HEK293 (cell line): Measurements from ENCODE around the gene SERPINB6.

Source experiments
- CTCF ChIA-PET: fragments of 350-600 bp; formaldehyde crosslinking; extraction: SDS; loops from one replicate; lab custom pipeline; 2021; ENCODE audit warnings: antibody characterized with exemption; lab: Yijun Ruan, JAX
- POLR2A ChIA-PET: fragments of 300-600 bp; formaldehyde crosslinking; extraction: SDS; loops from one replicate; lab custom pipeline; 2020; ENCODE audit warnings: antibody characterized with exemption, inconsistent platforms; lab: Yijun Ruan, JAX
- H3K27ac ChIP-seq: fragments of 200-500 bp; sonication (Bioruptor generic); 2 replicates; pipeline ENCODE4 v1.5.1; 2014; ENCODE audit warnings: low read depth, low read length, control low read depth, inconsistent platforms; ENCODE audit errors: extremely low read depth
- H3K36me3 ChIP-seq, 2 experiments: fragments of 200-500 bp in 1 of 2; sonication (Bioruptor generic) in 1 of 2; 1 replicate in 1 of 2; 2 replicates in 1 of 2; pipeline ENCODE4 v1.5.1; 2014 to 2017; ENCODE audit warnings: inconsistent platforms in 2 of 2, low read length in 2 of 2; ENCODE audit not compliant: control insufficient read depth in 2 of 2, insufficient read depth in 1 of 2
- H3K4me1 ChIP-seq: fragments of 200-500 bp; sonication (Bioruptor generic); 2 replicates; pipeline ENCODE4 v1.5.1; 2014; ENCODE audit warnings: mild to moderate bottlenecking, low read length, inconsistent platforms; ENCODE audit not compliant: control insufficient read depth, insufficient read depth
- H3K4me3 ChIP-seq: 2 replicates; pipeline ENCODE4 v1.5.1; 2011; ENCODE audit warnings: low read depth, mild to moderate bottlenecking, control low read depth, low read length, moderate library complexity
- H3K9me3 ChIP-seq: fragments of 200-500 bp; sonication (Bioruptor generic); 2 replicates; pipeline ENCODE4 v1.5.1; 2014; ENCODE audit warnings: low read depth, low read length, inconsistent platforms; ENCODE audit not compliant: control insufficient read depth, insufficient read depth
- GLI4 ChIP-seq: fragments of 450-650 bp; formaldehyde crosslinking; IDR thresholded peaks from 2 replicates; pipeline ENCODE4 v1.5.1; 2016; ENCODE audit warnings: missing biosample characterization, missing genetic modification characterization
- GLIS1 ChIP-seq: fragments of 450-650 bp; formaldehyde crosslinking; IDR thresholded peaks from 2 replicates; pipeline ENCODE4 v1.5.1; 2016; ENCODE audit warnings: missing biosample characterization, missing genetic modification characterization
- MEIS1 ChIP-seq: sonication (generic); formaldehyde crosslinking; IDR thresholded peaks from 2 replicates; pipeline ENCODE4 v1.8.1; 2022; ENCODE audit warnings: missing genetic modification reagents, mild to moderate bottlenecking, borderline replicate concordance
- YY1 ChIP-seq: fragments of 450-650 bp; formaldehyde crosslinking; IDR thresholded peaks from 2 replicates; pipeline ENCODE4 v1.5.1; 2018; ENCODE audit warnings: missing biosample characterization, missing genetic modification characterization
- ZFP3 ChIP-seq: fragments of 450-650 bp; formaldehyde crosslinking; IDR thresholded peaks from 2 replicates; pipeline ENCODE4 v1.5.1; 2016; ENCODE audit warnings: low read depth, missing biosample characterization, missing genetic modification characterization
- ZFP69B ChIP-seq: fragments of 450-650 bp; formaldehyde crosslinking; IDR thresholded peaks from 2 replicates; pipeline ENCODE4 v1.5.1; 2016; ENCODE audit warnings: missing biosample characterization, missing genetic modification characterization
- ZNF10 ChIP-seq: fragments of 450-650 bp; formaldehyde crosslinking; IDR thresholded peaks from 2 replicates; pipeline ENCODE4 v1.5.1; 2017; ENCODE audit warnings: missing biosample characterization, missing genetic modification characterization
- ZNF112 ChIP-seq: fragments of 450-650 bp; formaldehyde crosslinking; IDR thresholded peaks from 2 replicates; pipeline ENCODE4 v1.5.0; 2017; ENCODE audit warnings: missing biosample characterization, missing genetic modification characterization
- ZNF121 ChIP-seq: fragments of 450-650 bp; formaldehyde crosslinking; IDR thresholded peaks from 2 replicates; pipeline ENCODE4 v1.5.1; 2016; ENCODE audit warnings: missing biosample characterization, missing genetic modification characterization
- ZNF174 ChIP-seq: fragments of 450-650 bp; formaldehyde crosslinking; IDR thresholded peaks from 2 replicates; pipeline ENCODE4 v1.5.0; 2017; ENCODE audit warnings: missing biosample characterization, mild to moderate bottlenecking, missing genetic modification characterization
- ZNF426 ChIP-seq: fragments of 450-650 bp; formaldehyde crosslinking; IDR thresholded peaks from 2 replicates; pipeline ENCODE4 v1.5.1; 2017; ENCODE audit warnings: missing biosample characterization, missing genetic modification characterization, mild to moderate bottlenecking, inconsistent platforms, moderate library complexity
- ZNF473 ChIP-seq: fragments of 450-650 bp; formaldehyde crosslinking; IDR thresholded peaks from 2 replicates; pipeline ENCODE4 v1.5.1; 2017; ENCODE audit warnings: missing biosample characterization, missing genetic modification characterization
- ZNF48 ChIP-seq: fragments of 450-650 bp; formaldehyde crosslinking; IDR thresholded peaks from 2 replicates; pipeline ENCODE4 v1.5.1; 2016; ENCODE audit warnings: missing biosample characterization, missing genetic modification characterization
- ZNF510 ChIP-seq: fragments of 450-650 bp; formaldehyde crosslinking; IDR thresholded peaks from 2 replicates; pipeline ENCODE4 v1.5.1; 2018; ENCODE audit warnings: mild to moderate bottlenecking, missing genetic modification characterization, missing biosample characterization; ENCODE audit not compliant: insufficient replicate concordance
- ZNF530 ChIP-seq: fragments of 450-650 bp; formaldehyde crosslinking; IDR thresholded peaks from 2 replicates; pipeline ENCODE4 v1.5.1; 2016; ENCODE audit warnings: low read depth, missing biosample characterization, missing genetic modification characterization
- ZNF558 ChIP-seq: fragments of 450-650 bp; formaldehyde crosslinking; IDR thresholded peaks from 2 replicates; pipeline ENCODE4 v1.5.1; 2016; ENCODE audit warnings: missing biosample characterization, missing genetic modification characterization
- ZNF596 ChIP-seq: fragments of 450-650 bp; IDR thresholded peaks from 2 replicates; pipeline ENCODE4 v1.5.0; 2018; ENCODE audit warnings: missing biosample characterization, mild to moderate bottlenecking, missing genetic modification characterization, moderate library complexity
- ZNF600 ChIP-seq: fragments of 450-650 bp; formaldehyde crosslinking; IDR thresholded peaks from 2 replicates; pipeline ENCODE4 v1.5.1; 2016; ENCODE audit warnings: missing biosample characterization, missing genetic modification characterization
- ZNF654 ChIP-seq: fragments of 450-650 bp; formaldehyde crosslinking; IDR thresholded peaks from 2 replicates; pipeline ENCODE4 v1.5.1; 2016; ENCODE audit warnings: low read depth, missing biosample characterization, missing genetic modification characterization
- ZNF660 ChIP-seq: fragments of 450-650 bp; IDR thresholded peaks from 2 replicates; pipeline ENCODE4 v1.5.1; 2018; ENCODE audit warnings: missing biosample characterization, mild to moderate bottlenecking, missing genetic modification characterization
- TF ChIP-seq, protein P1 (sequence below): fragments of 450-650 bp; formaldehyde crosslinking; IDR thresholded peaks from 2 replicates; pipeline ENCODE4 v1.5.1; 2016; ENCODE audit warnings: missing biosample characterization, missing genetic modification characterization
- TF ChIP-seq, protein P2 (sequence below): fragments of 450-650 bp; formaldehyde crosslinking; IDR thresholded peaks from 2 replicates; pipeline ENCODE4 v1.5.1; 2017; ENCODE audit warnings: missing biosample characterization, missing genetic modification characterization
- TF ChIP-seq, protein P3 (sequence below): fragments of 450-650 bp; formaldehyde crosslinking; IDR thresholded peaks from 2 replicates; pipeline ENCODE4 v1.5.1; 2016; ENCODE audit warnings: missing biosample characterization, missing genetic modification characterization
- TF ChIP-seq, protein P4 (sequence below): fragments of 450-650 bp; formaldehyde crosslinking; IDR thresholded peaks from 2 replicates; pipeline ENCODE4 v1.5.1; 2017; ENCODE audit warnings: missing biosample characterization, missing genetic modification characterization
- TF ChIP-seq, protein P5 (sequence below): fragments of 450-650 bp; formaldehyde crosslinking; IDR thresholded peaks from 2 replicates; pipeline ENCODE4 v1.5.1; 2016; ENCODE audit warnings: missing biosample characterization, missing genetic modification characterization
- TF ChIP-seq, protein P6 (sequence below): fragments of 450-650 bp; formaldehyde crosslinking; IDR thresholded peaks from 2 replicates; pipeline ENCODE4 v1.5.1; 2016; ENCODE audit warnings: missing biosample characterization, missing genetic modification characterization
- TF ChIP-seq, protein P7 (sequence below): IDR thresholded peaks from 2 replicates; pipeline ENCODE4 v1.6.1; 2011; ENCODE audit warnings: mild to moderate bottlenecking, low read depth, low read length, borderline replicate concordance

Gene SERPINB6

DNA sequence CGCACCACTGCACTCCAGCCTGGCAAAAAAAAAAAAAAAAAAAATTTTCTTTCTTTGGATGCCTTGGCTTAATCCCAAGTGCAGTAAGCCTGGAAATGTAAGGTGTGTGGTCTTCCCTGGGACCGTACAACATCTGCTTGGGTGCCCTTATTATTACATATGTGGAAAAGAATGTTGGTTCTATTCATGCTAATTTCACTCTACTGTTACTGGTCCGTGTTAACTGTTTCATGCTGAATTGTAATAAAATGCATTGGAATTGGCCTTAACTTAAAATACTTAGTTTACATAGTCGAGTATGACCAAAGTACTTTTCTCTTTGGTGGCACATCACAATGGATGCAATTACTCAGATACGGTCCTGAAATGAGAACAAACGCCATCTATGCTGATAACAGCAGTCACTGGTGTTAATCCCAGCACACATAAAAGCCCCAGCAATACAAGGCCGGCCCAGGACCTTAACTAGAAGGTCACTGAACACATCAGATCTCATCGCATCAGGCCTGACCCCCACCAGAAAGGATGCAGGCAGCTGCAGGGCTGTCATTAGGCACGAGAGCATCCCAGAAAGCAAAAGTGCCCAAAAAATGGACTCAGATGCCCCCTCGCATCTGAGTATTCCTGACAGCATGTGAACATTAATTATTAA lies 1.2 kb downstream of the SERPINB6 start (continued):
- TF ChIP-seq, protein P1, sequence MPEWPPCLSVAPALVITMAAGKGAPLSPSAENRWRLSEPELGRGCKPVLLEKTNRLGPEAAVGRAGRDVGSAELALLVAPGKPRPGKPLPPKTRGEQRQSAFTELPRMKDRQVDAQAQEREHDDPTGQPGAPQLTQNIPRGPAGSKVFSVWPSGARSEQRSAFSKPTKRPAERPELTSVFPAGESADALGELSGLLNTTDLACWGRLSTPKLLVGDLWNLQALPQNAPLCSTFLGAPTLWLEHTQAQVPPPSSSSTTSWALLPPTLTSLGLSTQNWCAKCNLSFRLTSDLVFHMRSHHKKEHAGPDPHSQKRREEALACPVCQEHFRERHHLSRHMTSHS (tag by site-specific recombination) = no peak
- TF ChIP-seq ZNF600 (tag by site-specific recombination) (peak; percentile 43; the same call in 1 of the 2 replicates), ZNF426 (tag by site-specific recombination) (no peak), ZNF48 (tag by site-specific recombination) (no peak), ZNF654 (tag by site-specific recombination) (peak; percentile 5; the same call in 1 of the 2 replicates), ZNF121 (tag by site-specific recombination) (no peak), ZNF473 (tag by site-specific recombination) (no peak), ZNF660 (tag by site-specific recombination) (no peak), ZFP3 (tag by site-specific recombination) (no peak)
- TF ChIP-seq, protein P2, sequence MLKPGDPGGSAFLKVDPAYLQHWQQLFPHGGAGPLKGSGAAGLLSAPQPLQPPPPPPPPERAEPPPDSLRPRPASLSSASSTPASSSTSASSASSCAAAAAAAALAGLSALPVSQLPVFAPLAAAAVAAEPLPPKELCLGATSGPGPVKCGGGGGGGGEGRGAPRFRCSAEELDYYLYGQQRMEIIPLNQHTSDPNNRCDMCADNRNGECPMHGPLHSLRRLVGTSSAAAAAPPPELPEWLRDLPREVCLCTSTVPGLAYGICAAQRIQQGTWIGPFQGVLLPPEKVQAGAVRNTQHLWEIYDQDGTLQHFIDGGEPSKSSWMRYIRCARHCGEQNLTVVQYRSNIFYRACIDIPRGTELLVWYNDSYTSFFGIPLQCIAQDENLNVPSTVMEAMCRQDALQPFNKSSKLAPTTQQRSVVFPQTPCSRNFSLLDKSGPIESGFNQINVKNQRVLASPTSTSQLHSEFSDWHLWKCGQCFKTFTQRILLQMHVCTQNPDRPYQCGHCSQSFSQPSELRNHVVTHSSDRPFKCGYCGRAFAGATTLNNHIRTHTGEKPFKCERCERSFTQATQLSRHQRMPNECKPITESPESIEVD (tag by site-specific recombination) = peak; percentile 31; the same call in 1 of the 2 replicates
- TF ChIP-seq, all 188 proteins: peak for 9

DNA sequence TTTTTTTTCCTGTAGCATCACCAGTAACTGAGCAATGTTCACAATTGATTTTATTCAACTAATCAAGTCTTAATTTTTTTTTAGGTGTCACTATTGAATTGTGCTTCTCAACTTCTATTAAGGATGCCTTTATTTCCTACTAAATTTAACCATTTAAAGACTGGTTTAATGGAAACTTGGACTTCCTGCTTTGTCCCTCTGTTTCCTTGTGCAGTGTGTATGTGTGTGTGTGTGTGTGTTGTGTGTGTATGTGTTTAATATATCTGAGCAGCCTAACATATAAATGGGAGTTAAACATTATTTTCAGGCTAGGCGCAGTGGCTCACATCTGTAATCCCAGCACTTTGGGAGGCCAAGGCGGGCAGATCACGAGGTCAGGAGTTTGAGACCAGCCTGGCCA lies 1.8 kb downstream of the SERPINB6 start:
- Histone ChIP-seq H3K4me1 (peaks cover 6% of the 10 kb centered on the region), H3K27ac (no peak overlapping the region), H3K4me3 (no peak overlapping the region), H3K36me3 (peaks cover 0 to 4% of the 10 kb centered on the region in 2 experiments; a peak in 1 of 3 replicates), H3K9me3 (no peaks in the 10 kb centered on the region)
- ChIA-PET POLR2A (no interaction called here), CTCF (interaction anchor here (0.8 to 1.0 kb wide), 3 partner anchors 17 to 123 kb away, joined by 3 to 9 read pairs (median 4); no protein-coding TSS in a partner anchor)
- TF ChIP-seq MEIS1 (CRISPR knock-in tag) (no peak), ZNF510 (tag by site-specific recombination) (no peak), YY1 (no peak), ZFP69B (tag by site-specific recombination) (no peak), ZNF112 (tag by site-specific recombination) (no peak), ZNF174 (tag by site-specific recombination) (no peak), ZNF596 (no peak), GLI4 (no peak), ZNF558 (tag by site-specific recombination) (no peak), ZNF10 (no peak), GLIS1 (tag by site-specific recombination) (no peak), ZNF530 (no peak)
- TF ChIP-seq, protein P3, sequence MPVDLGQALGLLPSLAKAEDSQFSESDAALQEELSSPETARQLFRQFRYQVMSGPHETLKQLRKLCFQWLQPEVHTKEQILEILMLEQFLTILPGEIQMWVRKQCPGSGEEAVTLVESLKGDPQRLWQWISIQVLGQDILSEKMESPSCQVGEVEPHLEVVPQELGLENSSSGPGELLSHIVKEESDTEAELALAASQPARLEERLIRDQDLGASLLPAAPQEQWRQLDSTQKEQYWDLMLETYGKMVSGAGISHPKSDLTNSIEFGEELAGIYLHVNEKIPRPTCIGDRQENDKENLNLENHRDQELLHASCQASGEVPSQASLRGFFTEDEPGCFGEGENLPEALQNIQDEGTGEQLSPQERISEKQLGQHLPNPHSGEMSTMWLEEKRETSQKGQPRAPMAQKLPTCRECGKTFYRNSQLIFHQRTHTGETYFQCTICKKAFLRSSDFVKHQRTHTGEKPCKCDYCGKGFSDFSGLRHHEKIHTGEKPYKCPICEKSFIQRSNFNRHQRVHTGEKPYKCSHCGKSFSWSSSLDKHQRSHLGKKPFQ (tag by site-specific recombination) = no peak
- TF ChIP-seq, protein P4, sequence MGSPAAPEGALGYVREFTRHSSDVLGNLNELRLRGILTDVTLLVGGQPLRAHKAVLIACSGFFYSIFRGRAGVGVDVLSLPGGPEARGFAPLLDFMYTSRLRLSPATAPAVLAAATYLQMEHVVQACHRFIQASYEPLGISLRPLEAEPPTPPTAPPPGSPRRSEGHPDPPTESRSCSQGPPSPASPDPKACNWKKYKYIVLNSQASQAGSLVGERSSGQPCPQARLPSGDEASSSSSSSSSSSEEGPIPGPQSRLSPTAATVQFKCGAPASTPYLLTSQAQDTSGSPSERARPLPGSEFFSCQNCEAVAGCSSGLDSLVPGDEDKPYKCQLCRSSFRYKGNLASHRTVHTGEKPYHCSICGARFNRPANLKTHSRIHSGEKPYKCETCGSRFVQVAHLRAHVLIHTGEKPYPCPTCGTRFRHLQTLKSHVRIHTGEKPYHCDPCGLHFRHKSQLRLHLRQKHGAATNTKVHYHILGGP = no peak
- TF ChIP-seq, protein P5, sequence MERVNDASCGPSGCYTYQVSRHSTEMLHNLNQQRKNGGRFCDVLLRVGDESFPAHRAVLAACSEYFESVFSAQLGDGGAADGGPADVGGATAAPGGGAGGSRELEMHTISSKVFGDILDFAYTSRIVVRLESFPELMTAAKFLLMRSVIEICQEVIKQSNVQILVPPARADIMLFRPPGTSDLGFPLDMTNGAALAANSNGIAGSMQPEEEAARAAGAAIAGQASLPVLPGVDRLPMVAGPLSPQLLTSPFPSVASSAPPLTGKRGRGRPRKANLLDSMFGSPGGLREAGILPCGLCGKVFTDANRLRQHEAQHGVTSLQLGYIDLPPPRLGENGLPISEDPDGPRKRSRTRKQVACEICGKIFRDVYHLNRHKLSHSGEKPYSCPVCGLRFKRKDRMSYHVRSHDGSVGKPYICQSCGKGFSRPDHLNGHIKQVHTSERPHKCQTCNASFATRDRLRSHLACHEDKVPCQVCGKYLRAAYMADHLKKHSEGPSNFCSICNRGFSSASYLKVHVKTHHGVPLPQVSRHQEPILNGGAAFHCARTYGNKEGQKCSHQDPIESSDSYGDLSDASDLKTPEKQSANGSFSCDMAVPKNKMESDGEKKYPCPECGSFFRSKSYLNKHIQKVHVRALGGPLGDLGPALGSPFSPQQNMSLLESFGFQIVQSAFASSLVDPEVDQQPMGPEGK (tag by site-specific recombination) = no peak
- TF ChIP-seq, protein P6, sequence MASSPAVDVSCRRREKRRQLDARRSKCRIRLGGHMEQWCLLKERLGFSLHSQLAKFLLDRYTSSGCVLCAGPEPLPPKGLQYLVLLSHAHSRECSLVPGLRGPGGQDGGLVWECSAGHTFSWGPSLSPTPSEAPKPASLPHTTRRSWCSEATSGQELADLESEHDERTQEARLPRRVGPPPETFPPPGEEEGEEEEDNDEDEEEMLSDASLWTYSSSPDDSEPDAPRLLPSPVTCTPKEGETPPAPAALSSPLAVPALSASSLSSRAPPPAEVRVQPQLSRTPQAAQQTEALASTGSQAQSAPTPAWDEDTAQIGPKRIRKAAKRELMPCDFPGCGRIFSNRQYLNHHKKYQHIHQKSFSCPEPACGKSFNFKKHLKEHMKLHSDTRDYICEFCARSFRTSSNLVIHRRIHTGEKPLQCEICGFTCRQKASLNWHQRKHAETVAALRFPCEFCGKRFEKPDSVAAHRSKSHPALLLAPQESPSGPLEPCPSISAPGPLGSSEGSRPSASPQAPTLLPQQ (tag by site-specific recombination) = 0 out of 2 replicates have a peak, but pooled peaks have one; percentile 28
- TF ChIP-seq, protein P7, sequence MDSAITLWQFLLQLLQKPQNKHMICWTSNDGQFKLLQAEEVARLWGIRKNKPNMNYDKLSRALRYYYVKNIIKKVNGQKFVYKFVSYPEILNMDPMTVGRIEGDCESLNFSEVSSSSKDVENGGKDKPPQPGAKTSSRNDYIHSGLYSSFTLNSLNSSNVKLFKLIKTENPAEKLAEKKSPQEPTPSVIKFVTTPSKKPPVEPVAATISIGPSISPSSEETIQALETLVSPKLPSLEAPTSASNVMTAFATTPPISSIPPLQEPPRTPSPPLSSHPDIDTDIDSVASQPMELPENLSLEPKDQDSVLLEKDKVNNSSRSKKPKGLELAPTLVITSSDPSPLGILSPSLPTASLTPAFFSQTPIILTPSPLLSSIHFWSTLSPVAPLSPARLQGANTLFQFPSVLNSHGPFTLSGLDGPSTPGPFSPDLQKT = no peak
